A549 (cell line): ENCODE data around the gene USP49. TPM values are rescaled to one million over a fixed set of nuclear protein-coding genes. Genes with fewer than 3 reads are reported as not detected.

Experiments used
- ATAC-seq, 2 experiments: fragments of 200-7000 bp in 1 of 2; fragments of >200 bp in 1 of 2; cut with Nextera tagmentation in 1 of 2; cut with Tn5 transposase in 1 of 2; 3 replicates each; pipeline versions ENCODE4 v1.8.0 to v1.9.1; 2018 to 2020; ENCODE audit warnings: mild to moderate bottlenecking in 1 of 2, moderate library complexity in 1 of 2
- CTCF ChIA-PET: fragments of 300-600 bp; sonication (Branson Sonifier 250); formaldehyde crosslinking; extraction: SDS; loops from one replicate; lab custom pipeline; 2021; ENCODE audit warnings: antibody characterized with exemption, inconsistent platforms; lab: Yijun Ruan, JAX
- POLR2A ChIA-PET: fragments of 350-600 bp; formaldehyde crosslinking; extraction: SDS; loops from one replicate; lab custom pipeline; 2021; ENCODE audit warnings: antibody characterized with exemption, inconsistent platforms; lab: Yijun Ruan, JAX
- DNase-seq, 2 experiments: peaks; one replicate each; pipeline versions ENCODE4 v3.0.0 to v3.0.0-alpha.2; 2011 to 2016; ENCODE audit warnings: low read depth in 1 of 2, low spot score in 1 of 2
- FAIRE-seq: peaks from 2 replicates; lab custom pipeline; 2011; peaks lifted over from hg19 to GRCh38; lab: Jason Lieb, UNC
- H3K27ac ChIP-seq, 2 experiments: fragments of >200 bp; sonication (Bioruptor Twin); formaldehyde crosslinking; 3 replicates each; pipeline ENCODE4 v1.5.1; 2016 to 2017
- H3K4me1 ChIP-seq: fragments of >200 bp; sonication (Bioruptor Twin); formaldehyde crosslinking; 3 replicates; pipeline ENCODE4 v1.6.1; 2016
- H3K4me2 ChIP-seq: fragments of >200 bp; sonication (Bioruptor Twin); formaldehyde crosslinking; 3 replicates; pipeline ENCODE4 v1.6.1; 2016
- H3K4me3 ChIP-seq: fragments of >200 bp; sonication (Bioruptor Twin); formaldehyde crosslinking; 3 replicates; pipeline ENCODE4 v1.5.1; 2016
- H3K9me3 ChIP-seq: fragments of >200 bp; sonication (Bioruptor Twin); formaldehyde crosslinking; 3 replicates; pipeline ENCODE4 v1.6.1; 2016
- CTCF ChIP-seq: fragments of >200 bp; sonication (Bioruptor Twin); formaldehyde crosslinking; IDR thresholded peaks from 3 replicates; pipeline ENCODE4 v1.5.1; 2016
- EHMT2 ChIP-seq: fragments of 200-600 bp; sonication (generic); IDR thresholded peaks from 2 replicates; pipeline ENCODE4 v1.6.1; 2016; ENCODE audit warnings: antibody characterized with exemption, low read depth, mild to moderate bottlenecking, moderate library complexity
- FOSB ChIP-seq: fragments of 250-450 bp; sonication (Bioruptor Pico); IDR thresholded peaks from 2 replicates; pipeline ENCODE4 v1.5.0; 2020; ENCODE audit warnings: mild to moderate bottlenecking, moderate library complexity
- GATA3 ChIP-seq: IDR thresholded peaks from 2 replicates; pipeline ENCODE4 v1.6.1; 2012; ENCODE audit warnings: borderline replicate concordance
- HEYL ChIP-seq: fragments of 250-450 bp; sonication (Bioruptor Pico); IDR thresholded peaks from 2 replicates; pipeline ENCODE4 v1.8.0; 2021; ENCODE audit warnings: mild to moderate bottlenecking, moderate library complexity
- HOXB13 ChIP-seq: fragments of 250-450 bp; sonication (Bioruptor Pico); IDR thresholded peaks from 2 replicates; pipeline ENCODE4 v1.5.0; 2020; ENCODE audit warnings: low read depth, mild to moderate bottlenecking, moderate library complexity
- JUN ChIP-seq, 2 experiments: fragments of >200 bp; sonication (Bioruptor Twin); formaldehyde crosslinking; IDR thresholded peaks; 2 replicates in 1 of 2; 3 replicates in 1 of 2; pipeline ENCODE4 v1.6.1; 2016 to 2017
- JUNB ChIP-seq: fragments of >200 bp; sonication (Bioruptor Twin); formaldehyde crosslinking; IDR thresholded peaks from 2 replicates; pipeline ENCODE4 v1.6.1; 2016
- KDM5A ChIP-seq: fragments of 200-600 bp; sonication (generic); IDR thresholded peaks from 2 replicates; pipeline ENCODE4 v1.6.1; 2016; ENCODE audit warnings: antibody characterized with exemption, mild to moderate bottlenecking
- MAX ChIP-seq: IDR thresholded peaks from 2 replicates; pipeline ENCODE4 v1.6.1; 2012
- PHF8 ChIP-seq: fragments of 200-600 bp; sonication (generic); IDR thresholded peaks from 2 replicates; pipeline ENCODE4 v1.6.1; 2016; ENCODE audit warnings: low read depth, mild to moderate bottlenecking, antibody characterized with exemption, moderate library complexity, borderline replicate concordance
- POLR2A ChIP-seq: IDR thresholded peaks from 2 replicates; pipeline ENCODE4 v1.6.1; 2012; ENCODE audit warnings: mild to moderate bottlenecking, low read length
- POLR2AphosphoS2 ChIP-seq: conservative IDR thresholded peaks from 2 replicates; pipeline ENCODE4 v1.6.1; 2012; ENCODE audit warnings: low read length, improper control_type of control experiment, inconsistent platforms
- RAD21 ChIP-seq, 2 experiments: fragments of >200 bp in 1 of 2; sonication (Bioruptor Twin) in 1 of 2; formaldehyde crosslinking in 1 of 2; IDR thresholded peaks in 1 of 2; conservative IDR thresholded peaks in 1 of 2; 2 replicates in 1 of 2; 3 replicates in 1 of 2; pipeline ENCODE4 v1.6.1; 2012 to 2018; ENCODE audit warnings: inconsistent platforms in 1 of 2
- RFX5 ChIP-seq: fragments of 450-650 bp; IDR thresholded peaks from 2 replicates; pipeline ENCODE4 v1.7.1; 2014; ENCODE audit warnings: antibody characterized with exemption, mild to moderate bottlenecking, moderate library complexity
- SMC3 ChIP-seq: fragments of >200 bp; sonication (Bioruptor Twin); formaldehyde crosslinking; IDR thresholded peaks from 3 replicates; pipeline ENCODE4 v1.6.1; 2018; ENCODE audit warnings: inconsistent platforms
- SREBF2 ChIP-seq: fragments of 450-650 bp; IDR thresholded peaks from 2 replicates; pipeline ENCODE4 v1.6.1; 2014; ENCODE audit warnings: mild to moderate bottlenecking, moderate library complexity
- WGBS: methylation state at CpG from one replicate; pipeline ENCODE4 v1.1.6; 2017; ENCODE audit errors: missing lambda C conversion rate; 5-methylcytosine and 5-hydroxymethylcytosine counted together
- polyA plus RNA-seq, 4 experiments: library from polyadenylated mRNA; depleted of rRNA in 3 of 4; stranded (reverse); fragments of >200 nt; fragmentation: RNase III in 1 of 4; extraction: RNeasy Plus Mini Kit Qiagen cat#74134 plus additional on column Dnase treatment in 1 of 4; gene quantifications; 2 replicates in 3 of 4; 3 replicates in 1 of 4; pipeline ENCODE4 v1.2.3, GENCODE V29; 2011 to 2017
- TF ChIP-seq, protein P1 (sequence below): fragments of 450-650 bp; IDR thresholded peaks from 2 replicates; pipeline ENCODE4 v1.6.1; 2014; ENCODE audit warnings: antibody characterized with exemption
- TF ChIP-seq, protein P2 (sequence below): fragments of 250-450 bp; sonication (Bioruptor Pico); IDR thresholded peaks from 2 replicates; pipeline ENCODE4 v1.5.0; 2021; ENCODE audit warnings: mild to moderate bottlenecking, moderate library complexity, borderline replicate concordance

USP49 gene
- polyA plus RNA-seq, 2 of the 4 experiments (the other 2 are of a cell fraction), result 2.9 to 4.3 TPM

DNA sequence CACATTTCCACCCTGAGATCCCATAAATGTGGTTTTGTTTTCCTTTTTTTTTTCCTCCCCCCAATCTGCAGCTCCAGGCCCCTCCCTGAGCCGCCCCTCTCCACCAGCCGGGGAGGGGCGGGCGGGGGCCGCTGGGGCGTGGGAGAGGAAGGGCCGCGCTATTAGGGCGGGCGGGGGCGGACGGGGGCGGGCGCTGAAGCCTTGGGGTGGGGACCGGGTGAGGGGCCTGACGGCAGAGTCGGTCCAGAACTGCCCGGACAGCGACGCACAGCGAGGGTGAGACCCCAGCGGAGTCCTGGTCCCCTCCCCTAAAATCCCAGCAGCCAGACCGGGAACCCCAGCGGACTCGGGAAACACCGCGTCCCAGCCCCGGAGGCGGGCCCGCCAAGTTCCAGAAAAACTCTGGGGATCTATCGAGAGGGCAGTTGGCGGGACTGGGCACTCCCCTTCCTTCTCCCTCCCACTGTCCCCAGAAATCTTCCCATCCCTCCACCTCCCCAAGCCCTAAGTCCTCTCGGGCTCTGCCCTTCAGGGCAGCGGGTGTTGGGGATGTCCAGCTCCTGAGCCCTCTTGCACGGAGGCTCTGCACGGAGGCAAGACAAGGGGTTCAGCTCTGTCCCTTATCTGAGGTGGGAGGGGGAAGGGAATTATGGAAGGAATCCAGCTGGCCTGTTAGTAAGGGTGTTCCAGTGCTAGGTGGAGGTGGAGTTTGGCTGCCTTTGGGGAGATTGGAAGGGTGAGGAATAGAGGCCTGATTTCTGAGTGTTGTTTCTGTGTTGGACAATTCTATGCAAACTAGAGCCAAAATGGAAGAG lies 114.4 kb downstream of the USP49 start, which contains the start of gene PRICKLE4:
PRICKLE4 (plus strand) TSS at position 232 of the 815 bp plus-strand sequence. CDS start 2,692 bp downstream, outside the sequence.
- no peaks in the 10 kb centered on the region for H3K9me3 ChIP-seq
- DNase-seq (peak; percentile 29 to 42), ATAC-seq (peak; percentile 44 to 64), FAIRE-seq (no peak)
- TF ChIP-seq HEYL (CRISPR knock-in tag) (no peak), HOXB13 (CRISPR knock-in tag) (no peak), KDM5A (no peak), PHF8 (no peak), POLR2A (0 out of 2 replicates have a peak, but pooled peaks have one; percentile 14)
- peak within 1 kb of the TSS; percentile 99 for H3K4me2 ChIP-seq
- 0% methylated on average over 9 of the region's 36 CpGs for WGBS
- peak within 1 kb of the TSS; percentile 75 for H3K4me3 ChIP-seq
- ChIA-PET POLR2A (interaction anchor here (1.4 kb wide), 1 partner anchor 47 kb away, joined by 5 read pairs; no protein-coding TSS in a partner anchor), CTCF (interaction anchor here (1.3 to 8.9 kb wide), 4 partner anchors 75 to 264 kb away, joined by 4 to 111 read pairs (median 5); no protein-coding TSS in a partner anchor)
- peak within 1 kb of the TSS; percentile 86 to 89 for H3K27ac ChIP-seq
- H3K4me1 ChIP-seq, result peaks cover 18% of the 10 kb centered on the region

DNA sequence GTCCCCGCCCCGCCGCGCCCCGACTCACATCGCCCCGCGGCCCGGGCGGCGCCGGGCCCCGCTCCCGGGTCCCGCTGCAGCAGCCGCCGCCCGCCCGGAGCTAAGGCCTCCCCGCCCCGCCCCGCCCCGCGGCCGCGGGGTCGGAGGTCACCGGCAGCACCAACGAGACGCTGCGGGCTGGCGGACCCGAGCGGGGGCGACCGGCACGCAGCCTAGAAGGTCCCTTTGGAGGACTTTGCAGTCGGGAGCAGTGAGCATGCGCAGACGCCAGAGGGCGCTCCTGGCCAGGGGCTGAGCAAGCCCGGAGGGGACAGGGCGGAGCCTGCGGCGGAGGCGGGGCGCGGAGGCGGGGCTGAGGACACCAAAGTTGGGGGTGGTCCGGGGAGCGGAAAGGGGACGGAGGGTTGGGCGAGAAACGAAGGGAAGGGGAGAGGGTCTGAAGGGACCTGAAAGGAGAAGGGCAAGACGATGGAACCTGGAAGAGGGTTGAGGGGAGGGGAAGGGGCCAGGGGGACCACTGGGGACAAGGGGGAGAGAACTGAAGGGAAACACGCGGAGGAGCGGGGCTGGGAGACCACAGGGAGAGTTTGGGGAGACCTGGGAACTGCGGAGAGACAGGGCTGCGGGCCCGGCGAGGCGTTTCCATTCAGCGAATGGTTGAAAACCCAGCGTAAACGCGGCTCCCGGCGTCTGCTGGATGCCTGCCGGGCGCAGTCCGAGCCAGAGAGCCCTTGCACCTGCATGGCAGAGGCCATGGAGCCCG lies 115.2 kb downstream of the USP49 start, which contains the start of gene FRS3:
FRS3 (minus strand) TSS at position 113 of the 763 bp plus-strand sequence. CDS start 2,913 bp downstream, outside the sequence.
- H3K4me1 ChIP-seq, result peaks cover 16% of the 10 kb centered on the region
- no peak for TF ChIP-seq POLR2AphosphoS2
- peak; percentile 86 for TF ChIP-seq SMC3
- TF ChIP-seq HOXB13 (CRISPR knock-in tag), result no peak
- no peak for TF ChIP-seq RFX5
- no peak for TF ChIP-seq SREBF2
- no peak for TF ChIP-seq FOSB (CRISPR knock-in tag)
- TF ChIP-seq CTCF, result peak; percentile 82
- TF ChIP-seq MAX, result peak; percentile 52; the same call in 1 of the 2 replicates
- TF ChIP-seq, protein P1, sequence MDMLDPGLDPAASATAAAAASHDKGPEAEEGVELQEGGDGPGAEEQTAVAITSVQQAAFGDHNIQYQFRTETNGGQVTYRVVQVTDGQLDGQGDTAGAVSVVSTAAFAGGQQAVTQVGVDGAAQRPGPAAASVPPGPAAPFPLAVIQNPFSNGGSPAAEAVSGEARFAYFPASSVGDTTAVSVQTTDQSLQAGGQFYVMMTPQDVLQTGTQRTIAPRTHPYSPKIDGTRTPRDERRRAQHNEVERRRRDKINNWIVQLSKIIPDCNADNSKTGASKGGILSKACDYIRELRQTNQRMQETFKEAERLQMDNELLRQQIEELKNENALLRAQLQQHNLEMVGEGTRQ, result no peak
- peak; percentile 84 to 89 for TF ChIP-seq RAD21 (conservative IDR thresholded peaks at IDR 0.05 in 1 of 2, IDR thresholded peaks at IDR 0.05 in 1 of 2)
- no peak for TF ChIP-seq JUNB
- TF ChIP-seq, protein P2, sequence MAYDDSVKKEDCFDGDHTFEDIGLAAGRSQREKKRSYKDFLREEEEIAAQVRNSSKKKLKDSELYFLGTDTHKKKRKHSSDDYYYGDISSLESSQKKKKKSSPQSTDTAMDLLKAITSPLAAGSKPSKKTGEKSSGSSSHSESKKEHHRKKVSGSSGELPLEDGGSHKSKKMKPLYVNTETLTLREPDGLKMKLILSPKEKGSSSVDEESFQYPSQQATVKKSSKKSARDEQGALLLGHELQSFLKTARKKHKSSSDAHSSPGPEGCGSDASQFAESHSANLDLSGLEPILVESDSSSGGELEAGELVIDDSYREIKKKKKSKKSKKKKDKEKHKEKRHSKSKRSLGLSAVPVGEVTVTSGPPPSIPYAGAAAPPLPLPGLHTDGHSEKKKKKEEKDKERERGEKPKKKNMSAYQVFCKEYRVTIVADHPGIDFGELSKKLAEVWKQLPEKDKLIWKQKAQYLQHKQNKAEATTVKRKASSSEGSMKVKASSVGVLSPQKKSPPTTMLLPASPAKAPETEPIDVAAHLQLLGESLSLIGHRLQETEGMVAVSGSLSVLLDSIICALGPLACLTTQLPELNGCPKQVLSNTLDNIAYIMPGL, result no peak
- no peak for TF ChIP-seq GATA3
- no peak for TF ChIP-seq EHMT2
- peak; percentile 31 to 45; a peak in 2 of 5 replicates for TF ChIP-seq JUN (IDR thresholded peaks at IDR 0.05)
- no peaks in the 10 kb centered on the region for H3K9me3 ChIP-seq
- WGBS, result 0% methylated on average over 20 of the region's 73 CpGs
- FAIRE-seq, result no peak
- DNase-seq, result peak; percentile 81 to 93
- CTCF ChIA-PET, result interaction anchor here (0.6 to 8.9 kb wide), 5 partner anchors 11 to 412 kb away, joined by 3 to 111 read pairs (median 4); no protein-coding TSS in a partner anchor
- peak within 1 kb of the TSS; percentile 75 for H3K4me3 ChIP-seq
- peak within 1 kb of the TSS; percentile 99 for H3K4me2 ChIP-seq
- ATAC-seq, result peak; percentile 85 to 92
- peak within 1 kb of the TSS; percentile 86 to 89 for H3K27ac ChIP-seq
- POLR2A ChIA-PET, result no interaction called here
